Measurements from ENCODE around the gene EXOC6B.

EXOC6B gene

GRCh38 chr2:72605836-72606442 lies 219.9 kb downstream of the EXOC6B start:
- no peaks in the 10 kb centered on the region for H3K9me3 ChIP-seq (ENCODE audit: insufficient read depth, low read length, severe bottlenecking)
- H3K4me3 ChIP-seq (ENCODE audit: low read depth in 1 of 2, low read length in 2 of 2): no peak overlapping the region
- H3K79me2 ChIP-seq (ENCODE audit: insufficient read depth, low read length): no peaks in the 10 kb centered on the region
- no peak overlapping the region for H3K4me2 ChIP-seq (ENCODE audit: insufficient read depth, low read length)
- ATAC-seq (ENCODE audit: insufficient read depth, low read depth) (no peak), DNase-seq (no peak)
- peak; percentile 70 for TF ChIP-seq CTCF (IDR thresholded peaks at IDR 0.05; ENCODE audit: borderline replicate concordance, extremely low read depth, low read length, poor library complexity, severe bottlenecking)
- TF ChIP-seq EZH2 (IDR thresholded peaks at IDR 0.05; ENCODE audit: borderline replicate concordance, low read depth, low read length, severe bottlenecking): no peak
- no peak overlapping the region for H2AFZ ChIP-seq (ENCODE audit: low read depth, low read length)
- no peaks in the 10 kb centered on the region for H3K4me1 ChIP-seq (ENCODE audit: insufficient read depth, low read length)
- H3K36me3 ChIP-seq (ENCODE audit: insufficient read depth, low read length): no peaks in the 10 kb centered on the region
- no peaks in the 10 kb centered on the region for H4K20me1 ChIP-seq (ENCODE audit: insufficient read depth, low read length)
- no peak overlapping the region for H3K27ac ChIP-seq (ENCODE audit: low read length)
- no peaks in the 10 kb centered on the region for H3K27me3 ChIP-seq (ENCODE audit: insufficient read depth, low read length, poor library complexity)
- no peak overlapping the region for H3K9ac ChIP-seq (ENCODE audit: low read depth, low read length)

GRCh38 chr2:72604468-72604867 lies 221.4 kb downstream of the EXOC6B start:
- H3K36me3 ChIP-seq (ENCODE audit: insufficient read depth, low read length): no peaks in the 10 kb centered on the region
- H3K9me3 ChIP-seq (ENCODE audit: insufficient read depth, low read length, severe bottlenecking): no peaks in the 10 kb centered on the region
- H3K4me3 ChIP-seq (ENCODE audit: low read depth in 1 of 2, low read length in 2 of 2): no peak overlapping the region
- no peaks in the 10 kb centered on the region for H4K20me1 ChIP-seq (ENCODE audit: insufficient read depth, low read length)
- no peak overlapping the region for H3K27ac ChIP-seq (ENCODE audit: low read length)
- TF ChIP-seq EZH2 (IDR thresholded peaks at IDR 0.05; ENCODE audit: borderline replicate concordance, low read depth, low read length, severe bottlenecking): no peak
- no peak for TF ChIP-seq CTCF (IDR thresholded peaks at IDR 0.05; ENCODE audit: borderline replicate concordance, extremely low read depth, low read length, poor library complexity, severe bottlenecking)
- H3K9ac ChIP-seq (ENCODE audit: low read depth, low read length): no peak overlapping the region
- H3K79me2 ChIP-seq (ENCODE audit: insufficient read depth, low read length): no peaks in the 10 kb centered on the region
- no peaks in the 10 kb centered on the region for H3K27me3 ChIP-seq (ENCODE audit: insufficient read depth, low read length, poor library complexity)
- H2AFZ ChIP-seq (ENCODE audit: low read depth, low read length): no peak overlapping the region
- DNase-seq (no peak), ATAC-seq (ENCODE audit: insufficient read depth, low read depth) (no peak)
- no peaks in the 10 kb centered on the region for H3K4me1 ChIP-seq (ENCODE audit: insufficient read depth, low read length)
- no peak overlapping the region for H3K4me2 ChIP-seq (ENCODE audit: insufficient read depth, low read length)

GRCh38 chr2:72603481-72603880 lies 222.4 kb downstream of the EXOC6B start:
- Histone ChIP-seq H3K9ac (ENCODE audit: low read depth, low read length) (no peak overlapping the region), H3K4me2 (ENCODE audit: insufficient read depth, low read length) (no peak overlapping the region), H3K27me3 (ENCODE audit: insufficient read depth, low read length, poor library complexity) (no peaks in the 10 kb centered on the region), H3K4me1 (ENCODE audit: insufficient read depth, low read length) (no peaks in the 10 kb centered on the region), H2AFZ (ENCODE audit: low read depth, low read length) (no peak overlapping the region), H4K20me1 (ENCODE audit: insufficient read depth, low read length) (no peaks in the 10 kb centered on the region), H3K9me3 (ENCODE audit: insufficient read depth, low read length, severe bottlenecking) (no peaks in the 10 kb centered on the region), H3K36me3 (ENCODE audit: insufficient read depth, low read length) (no peaks in the 10 kb centered on the region), H3K4me3 (ENCODE audit: low read depth in 1 of 2, low read length in 2 of 2) (no peak overlapping the region), H3K27ac (ENCODE audit: low read length) (no peak overlapping the region), H3K79me2 (ENCODE audit: insufficient read depth, low read length) (no peaks in the 10 kb centered on the region)
- TF ChIP-seq EZH2 (IDR thresholded peaks at IDR 0.05; ENCODE audit: borderline replicate concordance, low read depth, low read length, severe bottlenecking) (no peak), CTCF (IDR thresholded peaks at IDR 0.05; ENCODE audit: borderline replicate concordance, extremely low read depth, low read length, poor library complexity, severe bottlenecking) (no peak)
- DNase-seq (no peak), ATAC-seq (ENCODE audit: insufficient read depth, low read depth) (no peak)
